ENCODE data around the gene CWF19L2. TPM values are rescaled to one million over a fixed set of nuclear protein-coding genes. Genes with fewer than 3 reads are reported as not detected.

The CWF19L2 gene
- total RNA-seq, 1 donor: 10.9 TPM

- Histone ChIP-seq H3K4me1 (ENCODE audit: insufficient read depth, low read length) (no peaks in the 10 kb centered on the region), H2AFZ (ENCODE audit: low read length) (no peak overlapping the region), H3K9me3 (ENCODE audit: low read depth, low read length) (no peaks in the 10 kb centered on the region), H3K4me3 (ENCODE audit: insufficient read depth, low read length) (no peak overlapping the region), H3K4me2 (ENCODE audit: insufficient read depth, low read length) (no peak overlapping the region), H3K27me3 (ENCODE audit: insufficient read depth, low read length) (no peaks in the 10 kb centered on the region), H3K36me3 (ENCODE audit: insufficient read depth, low read length) (no peaks in the 10 kb centered on the region), H3K27ac (ENCODE audit: low read depth, low read length) (no peak overlapping the region), H4K20me1 (ENCODE audit: insufficient read depth, low read length) (no peaks in the 10 kb centered on the region), H3K79me2 (ENCODE audit: insufficient read depth, low read length) (no peaks in the 10 kb centered on the region)
- TF ChIP-seq CTCF (IDR thresholded peaks at IDR 0.05; ENCODE audit: extremely low read depth, low read depth, low read length): no peak
- DNase-seq (ENCODE audit: insufficient read length, low spot score, missing footprints): no peak
These were observed 97.9 kb downstream of the CWF19L2 start for GRCh38 chr11:107359701-107360100.

- no peak overlapping the region for H3K27ac ChIP-seq (ENCODE audit: low read depth, low read length)
- no peak overlapping the region for H2AFZ ChIP-seq (ENCODE audit: low read length)
- no peaks in the 10 kb centered on the region for H4K20me1 ChIP-seq (ENCODE audit: insufficient read depth, low read length)
- no peaks in the 10 kb centered on the region for H3K79me2 ChIP-seq (ENCODE audit: insufficient read depth, low read length)
- H3K4me1 ChIP-seq (ENCODE audit: insufficient read depth, low read length): no peaks in the 10 kb centered on the region
- DNase-seq (ENCODE audit: insufficient read length, low spot score, missing footprints): no peak
- H3K4me2 ChIP-seq (ENCODE audit: insufficient read depth, low read length): no peak overlapping the region
- no peaks in the 10 kb centered on the region for H3K9me3 ChIP-seq (ENCODE audit: low read depth, low read length)
- no peaks in the 10 kb centered on the region for H3K27me3 ChIP-seq (ENCODE audit: insufficient read depth, low read length)
- no peaks in the 10 kb centered on the region for H3K36me3 ChIP-seq (ENCODE audit: insufficient read depth, low read length)
- no peak for TF ChIP-seq CTCF (IDR thresholded peaks at IDR 0.05; ENCODE audit: extremely low read depth, low read depth, low read length)
- H3K4me3 ChIP-seq (ENCODE audit: insufficient read depth, low read length): no peak overlapping the region
These were observed 99.7 kb downstream of the CWF19L2 start for GRCh38 chr11:107357877-107358276.

- no peaks in the 10 kb centered on the region for H3K4me1 ChIP-seq (ENCODE audit: insufficient read depth, low read length)
- no peaks in the 10 kb centered on the region for H3K36me3 ChIP-seq (ENCODE audit: insufficient read depth, low read length)
These were observed 102.8 kb downstream of the CWF19L2 start for GRCh38 chr11:107354780-107355179.

GRCh38 chr11:107337917-107338316 lies 119.7 kb downstream of the CWF19L2 start:
- Histone ChIP-seq H4K20me1 (ENCODE audit: insufficient read depth, low read length) (no peaks in the 10 kb centered on the region), H3K27me3 (ENCODE audit: insufficient read depth, low read length) (no peaks in the 10 kb centered on the region), H3K27ac (ENCODE audit: low read depth, low read length) (no peak overlapping the region), H2AFZ (ENCODE audit: low read length) (no peak overlapping the region), H3K4me3 (ENCODE audit: insufficient read depth, low read length) (no peak overlapping the region), H3K4me1 (ENCODE audit: insufficient read depth, low read length) (no peaks in the 10 kb centered on the region), H3K4me2 (ENCODE audit: insufficient read depth, low read length) (no peak overlapping the region), H3K9me3 (ENCODE audit: low read depth, low read length) (no peaks in the 10 kb centered on the region), H3K79me2 (ENCODE audit: insufficient read depth, low read length) (no peaks in the 10 kb centered on the region), H3K36me3 (ENCODE audit: insufficient read depth, low read length) (no peaks in the 10 kb centered on the region)
- no peak for TF ChIP-seq CTCF (IDR thresholded peaks at IDR 0.05; ENCODE audit: extremely low read depth, low read depth, low read length)
- DNase-seq (ENCODE audit: insufficient read length, low spot score, missing footprints): no peak

More at GRCh38 chr11:107354780-107355179, 102.8 kb downstream of the CWF19L2 start:
- DNase-seq (ENCODE audit: insufficient read length, low spot score, missing footprints): no peak
- no peak overlapping the region for H2AFZ ChIP-seq (ENCODE audit: low read length)
- H3K79me2 ChIP-seq (ENCODE audit: insufficient read depth, low read length): no peaks in the 10 kb centered on the region
- H3K4me3 ChIP-seq (ENCODE audit: insufficient read depth, low read length): no peak overlapping the region
- no peak overlapping the region for H3K4me2 ChIP-seq (ENCODE audit: insufficient read depth, low read length)
- no peaks in the 10 kb centered on the region for H4K20me1 ChIP-seq (ENCODE audit: insufficient read depth, low read length)
- no peaks in the 10 kb centered on the region for H3K27me3 ChIP-seq (ENCODE audit: insufficient read depth, low read length)
- H3K27ac ChIP-seq (ENCODE audit: low read depth, low read length): no peak overlapping the region
- TF ChIP-seq CTCF (IDR thresholded peaks at IDR 0.05; ENCODE audit: extremely low read depth, low read depth, low read length): no peak
- H3K9me3 ChIP-seq (ENCODE audit: low read depth, low read length): no peaks in the 10 kb centered on the region
